ENCODE data around the gene SLC35E2B.
"Not testable (repeated sequence)": the region's sequence is repeated elsewhere in the genome, so short reads cannot be mapped to it uniquely, and the experiment has no call there.

GRCh38 chr1:1738799-1739337 lies 46.3 kb upstream of the SLC35E2B start:
- TF ChIP-seq POLR2A, CTCF, POLR2AphosphoS5 (IDR thresholded peaks at IDR 0.05): not testable (repeated sequence)
